C4-2B (cell line): ENCODE results near the gene TMEM178B.

Experiments used
- ZFX ChIP-seq: fragments of 450-650 bp; IDR thresholded peaks from 2 replicates; pipeline ENCODE4 v1.6.1; 2017
- TF ChIP-seq, protein P1 (sequence below): fragments of 450-650 bp; conservative IDR thresholded peaks from 2 replicates; pipeline ENCODE4 v1.5.1; 2017; ENCODE audit warnings: mild to moderate bottlenecking

DNA sequence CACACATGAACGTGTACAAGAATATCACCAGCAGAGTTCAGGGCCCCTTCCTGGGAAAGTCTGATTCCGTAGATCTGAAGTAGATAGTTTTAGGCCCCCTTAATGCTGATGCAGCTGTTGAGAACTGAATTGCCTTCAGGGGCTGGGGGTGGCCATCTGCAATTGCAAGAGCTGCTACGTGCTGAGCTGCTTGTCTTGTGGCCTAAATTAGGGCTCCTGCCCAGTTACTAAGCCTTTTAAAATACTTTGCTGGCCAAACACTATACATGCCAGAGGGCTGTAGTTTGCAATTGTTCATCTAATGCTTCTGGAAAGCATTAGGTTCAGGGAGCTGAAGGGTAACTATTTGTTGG, 71.7 kb downstream of the TMEM178B start:
- TF ChIP-seq, protein P1, sequence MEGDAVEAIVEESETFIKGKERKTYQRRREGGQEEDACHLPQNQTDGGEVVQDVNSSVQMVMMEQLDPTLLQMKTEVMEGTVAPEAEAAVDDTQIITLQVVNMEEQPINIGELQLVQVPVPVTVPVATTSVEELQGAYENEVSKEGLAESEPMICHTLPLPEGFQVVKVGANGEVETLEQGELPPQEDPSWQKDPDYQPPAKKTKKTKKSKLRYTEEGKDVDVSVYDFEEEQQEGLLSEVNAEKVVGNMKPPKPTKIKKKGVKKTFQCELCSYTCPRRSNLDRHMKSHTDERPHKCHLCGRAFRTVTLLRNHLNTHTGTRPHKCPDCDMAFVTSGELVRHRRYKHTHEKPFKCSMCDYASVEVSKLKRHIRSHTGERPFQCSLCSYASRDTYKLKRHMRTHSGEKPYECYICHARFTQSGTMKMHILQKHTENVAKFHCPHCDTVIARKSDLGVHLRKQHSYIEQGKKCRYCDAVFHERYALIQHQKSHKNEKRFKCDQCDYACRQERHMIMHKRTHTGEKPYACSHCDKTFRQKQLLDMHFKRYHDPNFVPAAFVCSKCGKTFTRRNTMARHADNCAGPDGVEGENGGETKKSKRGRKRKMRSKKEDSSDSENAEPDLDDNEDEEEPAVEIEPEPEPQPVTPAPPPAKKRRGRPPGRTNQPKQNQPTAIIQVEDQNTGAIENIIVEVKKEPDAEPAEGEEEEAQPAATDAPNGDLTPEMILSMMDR: no peak
- TF ChIP-seq ZFX: no peak
